Dermis blood vessel endothelial cell (primary cell): ENCODE results near the gene PDE10A. TPM values are rescaled to one million over a fixed set of nuclear protein-coding genes. Genes with fewer than 3 reads are reported as not detected.

Source experiments
- DNase-seq: peaks from one replicate; pipeline ENCODE4 v3.0.0; 2010
- total RNA-seq: library from RNA; depleted of rRNA; stranded (reverse); fragments of >200 nt; gene quantifications from 2 replicates; pipeline ENCODE4 v1.2.3, GENCODE V29; 2014

PDE10A gene
- total RNA-seq, 1 donor from 2014 or later: 9.7 TPM

DNA sequence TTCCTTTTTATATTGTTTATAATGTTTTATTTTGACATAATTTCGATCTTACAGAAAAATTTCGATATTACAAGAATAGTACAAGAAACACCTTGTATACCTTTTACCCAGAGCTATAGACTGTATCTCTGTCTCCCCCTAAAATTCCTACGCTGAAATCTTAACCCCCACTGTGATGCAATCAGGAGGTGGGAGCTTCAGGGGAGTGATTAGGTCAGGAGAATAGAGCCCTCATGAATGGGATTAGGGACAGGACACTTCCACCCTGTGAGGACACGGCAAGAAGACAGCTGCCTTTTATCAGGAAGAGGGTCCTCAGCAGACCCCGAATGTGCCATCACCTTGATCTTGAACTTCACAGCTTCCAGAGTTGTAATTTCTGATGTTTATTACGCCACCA, 204.9 kb downstream of the PDE10A start:
- no peak for DNase-seq

DNA sequence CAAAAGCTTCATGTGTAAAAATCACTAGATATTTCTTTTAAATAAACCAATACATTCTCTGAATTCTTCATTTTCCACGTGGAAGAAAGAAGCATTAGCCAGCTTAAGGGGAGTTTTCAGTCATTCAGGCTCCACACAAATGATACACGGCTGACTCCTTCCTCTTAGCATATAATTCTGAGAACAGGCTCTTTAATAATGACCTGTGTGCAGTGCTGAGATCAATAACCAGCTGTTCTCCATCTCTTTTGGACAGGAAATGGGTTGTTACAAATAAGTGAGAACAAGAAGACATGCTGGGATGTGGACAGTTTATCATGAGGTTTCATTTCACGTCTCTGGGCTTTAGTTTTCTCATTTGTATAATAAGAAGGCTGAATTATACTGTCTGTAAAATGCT, 206.8 kb downstream of the PDE10A start:
- peak; percentile 18 for DNase-seq

DNA sequence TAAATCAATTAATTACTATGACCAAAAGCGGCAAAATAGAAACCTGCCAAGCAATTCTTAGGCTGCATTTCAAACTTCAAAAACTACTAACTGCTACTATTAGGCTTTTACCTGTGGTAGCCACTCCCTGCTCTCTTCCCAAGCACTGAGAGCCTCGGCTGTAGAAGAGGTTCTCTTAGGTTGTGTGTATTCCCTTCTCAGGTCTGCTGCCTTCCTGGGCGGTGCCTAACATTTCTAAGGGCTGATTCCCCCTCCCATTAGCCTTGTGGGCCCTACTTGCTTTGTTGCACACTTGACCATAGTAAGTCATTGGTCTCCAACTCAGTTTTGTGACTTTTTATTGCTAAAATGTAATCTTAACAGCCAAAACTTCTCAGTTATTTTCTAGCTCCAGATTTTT, 207.6 kb downstream of the PDE10A start:
- DNase-seq: no peak

DNA sequence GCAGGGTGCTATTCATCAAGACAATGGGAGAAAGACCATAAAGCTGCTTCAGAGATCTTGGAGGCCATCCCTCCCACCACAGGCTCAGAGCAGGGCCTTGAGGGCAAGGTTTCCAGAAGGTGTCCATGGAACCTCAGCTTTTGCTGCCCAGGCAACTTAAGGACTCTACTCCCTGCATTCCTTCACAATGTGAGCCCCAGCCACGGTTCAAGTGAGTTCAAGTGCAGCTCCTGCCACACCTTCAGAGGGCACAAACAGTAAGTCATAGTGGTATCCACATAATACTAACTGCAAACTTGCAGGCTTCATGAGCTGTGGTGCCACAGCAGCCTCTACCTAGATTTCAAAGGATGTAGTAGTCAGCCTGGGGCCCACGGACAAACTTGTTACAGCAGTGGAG, 209.6 kb downstream of the PDE10A start:
- no peak for DNase-seq

DNA sequence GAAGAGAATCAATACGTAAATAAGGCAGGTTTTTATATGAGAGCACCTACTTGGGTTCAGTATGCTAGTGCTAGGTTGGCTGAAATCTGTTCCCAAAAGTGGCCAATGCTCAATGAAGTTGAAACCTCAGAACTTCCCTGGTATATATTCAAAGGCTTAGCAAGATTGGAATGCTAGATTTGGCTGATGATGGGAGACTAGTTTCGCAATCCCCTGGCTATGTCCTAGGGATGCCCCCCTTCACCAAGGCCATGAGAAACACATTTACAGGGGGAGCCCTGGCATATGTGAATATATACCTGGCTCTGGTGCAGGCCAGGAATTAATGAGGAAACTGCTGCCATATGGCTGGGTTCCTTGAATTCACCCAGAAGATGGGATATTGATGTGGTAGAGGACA, 211.2 kb downstream of the PDE10A start:
- DNase-seq: no peak

DNA sequence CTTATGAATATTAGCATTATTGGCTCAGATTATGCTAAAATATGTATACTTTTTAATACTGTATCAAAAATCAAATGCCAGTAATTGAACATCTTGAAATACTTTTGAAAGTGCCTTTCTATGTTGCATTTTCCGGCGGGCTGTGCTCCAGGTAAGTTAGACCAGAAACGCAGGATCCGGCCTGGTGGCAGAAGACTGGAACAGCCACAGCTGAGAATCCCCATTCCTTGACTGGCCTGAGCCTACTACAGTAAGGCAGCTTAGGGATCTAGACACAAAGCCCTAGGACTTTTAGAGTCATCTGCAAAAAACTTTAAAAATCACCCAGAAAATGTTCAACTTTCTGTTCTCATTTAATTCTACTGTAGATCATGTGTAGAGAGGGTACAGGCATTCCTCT, 214.8 kb downstream of the PDE10A start:
- DNase-seq: no peak

DNA sequence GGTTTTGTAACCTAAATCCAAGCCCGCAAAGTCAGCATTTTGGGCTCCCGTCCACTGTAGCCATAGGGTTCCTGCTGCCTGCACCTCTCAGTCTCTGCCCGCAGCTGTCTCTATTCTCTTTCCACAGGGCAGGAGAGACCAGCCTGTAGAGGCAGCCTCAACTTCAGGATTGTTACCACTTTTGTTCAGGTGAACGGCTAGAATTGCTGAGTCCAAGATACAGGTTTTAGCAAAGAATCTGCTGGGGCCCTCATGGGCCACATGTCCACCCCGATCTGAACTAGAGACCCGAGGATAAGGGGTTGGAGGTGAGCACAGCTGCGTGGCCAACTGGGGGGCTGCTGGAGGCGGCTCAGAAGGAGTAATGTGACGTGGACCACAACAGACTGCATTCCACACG, 215.9 kb downstream of the PDE10A start:
- DNase-seq: no peak

DNA sequence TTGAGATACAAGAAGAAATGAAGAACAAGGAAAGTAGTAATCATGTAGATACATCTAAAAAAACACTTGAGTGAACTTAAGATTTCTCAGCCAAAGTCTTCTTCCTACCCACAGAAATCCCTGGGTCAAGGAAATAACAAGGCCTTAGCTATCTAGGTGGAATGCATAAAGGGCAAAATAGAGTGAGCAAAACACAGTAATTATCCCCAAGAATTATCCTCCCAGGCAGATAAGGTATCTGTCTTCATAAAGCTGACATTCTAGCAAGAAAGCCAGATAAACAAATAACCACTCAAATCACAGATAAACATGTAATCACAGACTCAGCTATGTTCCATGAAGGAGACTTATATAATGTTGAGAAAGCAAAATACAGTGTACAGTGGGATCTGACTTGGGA, 216.7 kb downstream of the PDE10A start:
- no peak for DNase-seq

DNA sequence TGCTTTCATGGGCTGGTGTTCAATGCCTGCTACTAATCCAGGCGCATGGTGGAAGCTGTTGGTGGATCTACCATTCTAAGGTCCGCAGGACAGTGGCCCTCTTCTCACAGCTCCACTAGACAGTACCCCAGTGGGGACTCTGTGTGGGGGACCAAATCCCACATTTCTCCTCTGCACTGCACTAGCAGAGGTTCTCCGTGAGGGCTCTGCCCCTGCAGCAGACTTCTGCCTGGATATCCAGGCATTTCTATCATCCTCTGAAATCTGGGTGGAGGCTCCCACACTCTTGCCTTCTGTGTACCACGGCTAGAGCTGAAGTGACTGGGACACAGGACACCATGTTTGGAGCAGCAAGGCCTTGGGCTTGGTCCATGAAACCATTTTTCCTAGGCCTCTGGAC, 219.6 kb downstream of the PDE10A start:
- DNase-seq: no peak

DNA sequence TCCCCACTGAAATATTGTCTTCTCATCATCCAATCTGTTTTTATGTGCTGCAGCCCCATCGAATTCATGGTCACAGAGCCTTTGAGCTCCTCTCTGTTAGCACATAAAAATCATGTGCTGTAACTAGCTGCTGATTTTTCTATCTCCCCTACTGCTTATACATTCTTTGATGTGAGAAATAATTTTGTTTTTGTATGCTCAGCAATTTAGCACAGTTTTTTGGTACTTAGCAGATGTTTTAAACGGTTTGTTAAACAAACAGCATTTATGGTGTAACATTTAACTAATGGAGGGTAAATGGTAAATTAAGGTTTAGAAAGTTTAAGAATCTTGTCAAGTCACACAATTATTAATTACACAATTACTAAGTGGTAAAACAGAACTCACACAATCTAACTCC, 221.9 kb downstream of the PDE10A start:
- no peak for DNase-seq

DNA sequence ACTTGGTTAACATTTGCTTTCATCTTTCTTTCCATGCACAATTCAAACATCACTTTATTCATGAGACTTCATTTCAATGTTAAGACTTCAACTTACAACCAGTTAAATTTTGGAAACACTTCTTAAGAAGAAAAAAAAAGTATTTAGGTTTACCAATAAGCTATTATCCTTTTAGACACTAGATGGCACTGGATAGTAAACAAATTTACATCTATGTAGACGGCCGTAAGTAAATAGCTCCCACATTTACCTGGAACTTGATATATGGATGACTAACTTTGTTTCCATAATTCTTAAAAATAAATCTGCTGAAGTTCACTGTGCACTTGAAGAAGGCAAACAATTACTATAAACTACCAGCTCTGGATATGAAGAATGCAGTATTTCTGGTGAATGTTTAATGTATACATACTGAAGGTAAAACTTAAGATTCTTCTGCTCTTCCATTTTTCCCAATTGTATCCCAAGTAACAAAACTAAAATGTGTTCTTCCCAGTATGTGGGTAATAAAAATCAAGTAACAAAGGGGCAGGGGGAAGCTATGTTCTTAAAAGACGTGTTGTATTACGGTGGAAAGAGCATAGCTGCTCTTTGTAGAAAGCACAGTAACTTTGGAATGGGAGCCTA, 223.0 kb downstream of the PDE10A start:
- peak; percentile 84 for DNase-seq

DNA sequence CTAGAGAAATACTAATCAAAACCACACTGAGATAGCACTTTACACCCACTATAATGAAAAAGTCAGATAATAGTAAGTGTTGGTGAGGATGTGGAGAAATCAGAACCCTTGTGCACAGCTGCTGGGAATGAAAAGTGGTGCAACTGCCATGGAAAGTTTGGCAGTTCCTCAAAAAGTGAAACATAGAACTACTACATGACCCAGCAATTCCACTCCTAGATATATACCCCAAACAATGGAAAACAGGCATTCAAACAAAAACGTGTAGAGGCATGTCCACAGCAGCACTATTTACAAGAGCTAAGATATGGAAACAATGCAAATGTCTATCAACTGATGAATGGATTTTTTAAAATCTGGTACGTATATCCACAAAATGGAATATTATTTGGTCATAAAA, 236.1 kb downstream of the PDE10A start:
- DNase-seq: no peak

DNA sequence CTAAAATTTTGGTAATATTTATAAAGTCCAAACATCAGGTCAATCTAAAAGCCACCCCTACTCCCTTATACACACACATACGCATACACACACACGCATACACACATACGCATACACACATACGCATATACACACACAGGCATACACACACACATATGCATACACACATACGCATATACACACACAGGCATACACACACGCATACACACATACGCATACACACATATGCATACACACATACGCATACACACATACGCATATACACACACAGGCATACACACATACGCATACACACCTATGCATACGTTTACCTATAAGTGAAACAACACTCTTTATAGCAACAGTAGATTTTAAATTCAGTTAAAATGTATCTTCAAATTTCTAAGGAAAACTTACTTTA, 240.8 kb downstream of the PDE10A start:
- DNase-seq: no peak

DNA sequence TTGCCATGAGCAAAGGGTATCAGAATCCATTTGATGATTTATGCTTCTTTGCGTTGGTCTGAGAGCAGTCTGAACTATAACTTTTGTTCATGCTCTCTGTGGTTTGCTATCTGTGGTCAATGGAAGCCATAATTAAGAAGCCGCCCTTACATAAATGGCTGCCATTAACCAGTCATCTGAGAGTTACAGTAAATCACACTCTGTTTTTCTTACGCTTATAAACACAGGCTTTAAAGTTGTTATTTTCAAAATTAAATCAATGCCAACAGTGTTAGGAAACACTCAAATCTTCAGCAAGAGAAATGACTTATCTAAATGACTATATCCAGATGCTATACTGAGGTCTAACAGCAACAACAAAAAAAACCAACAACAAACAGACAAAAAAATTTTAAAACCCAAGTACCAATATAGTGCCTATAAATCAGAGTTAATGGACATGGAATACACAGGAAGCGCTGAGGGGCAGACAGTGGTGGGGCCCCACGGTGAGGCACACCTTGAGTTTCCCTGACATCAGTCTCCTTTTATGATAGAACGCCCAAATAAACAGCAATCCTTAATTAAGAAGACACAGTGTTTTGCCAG, 245.7 kb downstream of the PDE10A start:
- DNase-seq: no peak

DNA sequence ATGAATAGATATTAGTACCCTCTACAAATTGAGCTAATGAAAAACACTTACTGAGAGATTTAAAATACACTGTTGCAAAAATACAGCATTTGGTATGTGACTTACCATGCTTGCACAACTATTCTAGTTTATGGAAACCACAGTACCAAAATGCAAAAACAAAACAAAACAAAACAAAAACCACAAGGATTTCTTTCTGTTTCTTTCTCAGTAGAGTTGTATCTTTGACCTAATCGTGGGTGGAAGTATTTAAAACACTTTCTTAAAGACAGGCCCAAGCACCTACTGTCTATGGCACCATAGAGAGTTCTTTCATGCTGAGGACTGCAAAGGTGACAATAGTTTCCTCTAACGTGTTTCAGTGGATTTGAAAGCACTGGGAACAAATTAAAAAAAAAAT, 258.3 kb downstream of the PDE10A start:
- no peak for DNase-seq

DNA sequence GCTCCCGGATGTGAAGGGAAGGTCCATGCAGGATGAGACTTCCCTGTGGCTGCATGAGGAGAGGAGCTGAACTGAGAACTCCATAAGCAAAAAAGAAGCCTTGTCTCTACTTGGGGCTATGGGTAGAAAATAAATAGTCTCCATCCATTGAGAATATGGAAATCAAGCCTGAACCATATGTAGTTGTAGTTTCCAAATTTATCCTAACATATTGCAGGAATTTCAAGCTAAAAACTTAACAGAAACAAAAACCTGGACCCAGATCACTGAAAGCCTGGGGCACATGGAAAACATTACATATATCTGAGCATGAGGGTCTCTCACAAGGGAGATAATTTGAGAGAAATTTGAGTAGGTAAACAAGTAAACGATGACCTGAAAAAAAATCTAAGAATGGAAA, 258.7 kb downstream of the PDE10A start:
- no peak for DNase-seq

DNA sequence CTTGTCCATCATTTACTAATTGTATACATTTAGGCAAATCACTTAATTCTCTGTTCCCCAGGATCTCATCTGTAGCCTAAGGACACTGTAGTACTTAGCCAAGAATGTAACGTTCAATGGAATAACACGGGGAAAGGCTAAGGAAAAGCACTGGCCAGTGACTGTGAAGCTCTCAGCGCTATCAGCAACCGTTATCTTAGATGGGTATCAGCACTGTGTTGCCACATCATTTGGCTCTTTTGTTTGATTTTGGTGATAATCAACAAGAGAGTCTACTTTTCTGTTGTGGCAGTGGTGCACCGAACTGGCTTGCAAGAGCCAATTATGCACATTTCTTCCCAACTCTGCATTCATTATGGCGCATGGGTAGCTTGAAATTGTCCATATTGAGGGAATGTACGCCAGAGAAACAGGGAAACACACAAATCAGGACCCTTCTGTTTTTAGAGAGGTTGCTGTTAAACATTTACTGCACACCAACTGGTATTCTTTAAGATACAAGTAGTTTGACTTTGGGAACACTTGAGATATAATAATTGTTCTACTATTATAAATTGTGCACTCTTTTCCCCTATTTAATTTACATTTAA, 259.9 kb downstream of the PDE10A start:
- no peak for DNase-seq

DNA sequence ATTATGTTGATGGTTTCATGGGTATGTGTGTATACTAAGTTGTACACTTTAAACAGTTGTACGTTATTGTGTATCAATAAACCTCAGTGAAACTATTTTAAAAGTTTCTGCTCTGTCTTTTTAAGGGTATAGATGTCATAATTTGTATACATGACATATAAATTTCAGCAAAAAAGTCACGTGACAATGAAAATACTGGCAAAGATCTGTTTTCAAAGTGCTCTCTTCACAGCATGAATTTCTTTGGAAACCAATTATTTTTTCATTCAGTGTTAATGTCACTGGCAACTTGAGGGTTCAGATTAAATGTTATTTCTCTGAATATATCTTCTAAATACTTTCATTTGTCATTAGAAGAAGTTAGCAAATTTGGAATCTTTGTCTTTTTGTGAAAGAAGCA, 261.9 kb downstream of the PDE10A start:
- no peak for DNase-seq

DNA sequence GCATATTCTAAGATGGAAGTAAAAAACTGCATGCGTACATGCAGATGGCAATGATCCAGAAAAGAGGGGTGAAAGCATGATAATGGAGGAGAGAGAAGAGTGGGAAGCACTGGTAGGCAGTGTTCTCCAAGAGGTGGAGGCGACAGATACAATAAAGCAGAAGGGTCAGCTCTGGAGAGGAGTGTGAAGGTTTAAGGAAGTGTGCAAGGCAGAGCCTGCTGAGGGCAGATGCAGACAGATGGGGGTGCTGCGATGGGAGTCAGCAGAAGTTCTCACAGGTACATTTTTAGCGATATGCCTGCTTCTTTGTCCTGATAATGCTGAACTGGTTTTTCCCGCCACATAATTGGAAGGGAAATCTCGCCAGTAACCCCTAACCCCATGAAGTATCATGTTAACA, 272.6 kb downstream of the PDE10A start:
- DNase-seq: no peak

DNA sequence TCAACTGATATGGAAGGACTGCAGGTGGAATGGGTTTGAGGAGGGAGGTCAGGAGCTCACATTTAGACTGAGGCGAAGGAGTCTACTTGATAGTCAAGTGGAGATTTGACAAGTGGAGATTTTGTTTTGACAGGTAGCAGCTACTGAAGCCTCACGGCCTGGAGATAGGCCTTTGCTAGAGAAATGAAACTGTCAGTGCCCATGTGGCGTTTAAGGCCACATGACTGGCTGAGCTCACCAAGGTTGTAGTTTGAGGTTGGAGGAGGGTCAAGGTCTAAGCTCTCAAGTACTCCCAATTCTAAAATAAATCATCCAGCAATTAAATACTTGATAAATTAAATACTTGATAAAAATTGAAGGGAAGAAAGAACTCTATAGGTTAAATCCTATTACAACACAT, 273.5 kb downstream of the PDE10A start:
- DNase-seq: no peak

DNA sequence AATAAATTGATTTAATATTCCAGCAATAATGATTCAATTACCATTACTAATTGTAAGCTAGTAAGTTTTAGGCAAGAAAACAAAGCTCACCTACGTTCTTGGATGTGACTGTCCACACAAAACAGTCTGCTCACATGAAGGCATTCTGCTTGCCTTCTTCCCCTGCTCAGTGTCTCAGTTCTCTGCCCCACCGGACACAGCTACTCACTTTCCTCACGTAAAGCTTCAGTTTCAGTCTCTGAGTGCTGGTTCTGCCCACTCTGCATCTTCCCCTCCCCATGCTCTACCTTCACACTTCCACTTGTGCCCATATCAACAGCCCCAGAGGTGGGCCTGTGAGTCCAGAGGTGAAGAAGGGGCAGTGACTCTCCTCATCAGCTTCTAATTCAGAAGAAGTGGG, 279.7 kb downstream of the PDE10A start:
- no peak for DNase-seq

DNA sequence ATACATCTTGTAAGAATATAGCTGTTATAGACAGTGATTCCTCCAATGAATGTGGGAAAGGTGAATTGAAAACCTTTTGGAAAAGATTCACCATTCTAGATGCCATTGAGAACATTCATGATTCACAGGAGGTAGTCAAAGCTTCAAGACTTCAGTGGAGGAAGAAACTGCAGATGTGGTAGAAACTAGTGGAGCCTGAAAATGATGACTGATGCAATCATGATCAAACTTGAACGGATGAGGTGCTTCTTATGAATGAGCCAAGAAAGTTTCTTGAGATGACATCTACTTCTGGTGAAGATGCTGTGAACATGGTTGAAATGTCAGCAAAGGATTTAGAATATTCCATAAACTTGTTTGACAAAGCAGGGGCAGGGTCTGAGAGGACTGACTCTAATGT, 286.9 kb downstream of the PDE10A start:
- no peak for DNase-seq

DNA sequence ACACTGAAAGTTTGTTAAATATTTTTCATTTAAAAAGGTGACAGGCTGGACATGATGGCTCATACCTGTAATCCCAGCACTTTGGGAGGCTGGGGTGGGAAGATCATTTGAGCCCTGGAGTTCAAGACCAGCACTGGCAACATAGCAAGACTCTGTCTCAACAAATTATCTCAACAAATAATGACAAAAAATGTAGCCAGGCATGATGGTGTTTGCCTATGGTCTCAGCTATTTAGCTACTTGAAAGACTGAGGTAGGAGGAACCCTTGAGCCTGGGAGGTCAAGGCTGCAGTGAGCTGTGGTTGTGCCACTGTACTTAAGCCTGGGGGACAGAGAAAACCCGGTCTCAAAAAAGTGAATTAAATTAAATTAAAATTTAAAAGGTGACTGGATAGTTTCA, 297.7 kb downstream of the PDE10A start:
- DNase-seq: no peak

DNA sequence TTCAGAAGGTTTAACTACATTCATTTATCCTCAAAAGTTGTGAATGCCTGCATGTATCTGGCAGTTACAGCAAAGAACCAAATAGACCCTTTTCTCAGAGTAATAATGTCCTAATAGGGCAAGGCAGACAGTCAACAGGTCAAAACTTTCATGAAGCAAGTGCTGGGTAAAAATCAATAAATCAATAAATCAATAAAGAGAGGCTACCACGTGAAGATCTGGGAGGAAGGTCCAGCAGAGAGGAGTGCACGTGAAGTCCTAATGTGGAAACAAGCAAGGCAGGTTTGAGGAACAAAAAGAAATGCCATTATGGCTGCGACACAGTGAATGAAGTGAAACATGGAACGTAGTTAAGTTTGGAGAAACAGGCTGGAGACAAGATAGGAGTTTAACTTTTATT, 317.3 kb downstream of the PDE10A start:
- no peak for DNase-seq

DNA sequence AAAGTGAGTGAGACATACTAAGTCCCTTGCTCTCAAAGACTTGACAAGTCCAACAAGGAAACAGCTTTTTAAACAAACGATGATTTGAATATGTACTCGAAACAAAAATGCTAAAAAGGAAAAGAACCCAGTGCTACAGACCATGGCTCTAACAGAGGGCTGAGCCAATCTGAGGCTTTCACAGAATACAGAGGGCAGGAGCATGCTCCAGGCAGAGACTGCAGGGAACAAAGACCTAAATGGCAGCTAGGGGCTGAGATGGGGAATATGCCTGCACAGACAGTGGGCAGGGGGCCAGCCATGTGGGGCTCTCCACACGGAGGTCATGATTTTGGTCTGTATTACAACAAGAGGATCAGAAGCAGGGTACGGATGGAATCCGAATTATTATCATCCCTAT, 322.5 kb downstream of the PDE10A start:
- DNase-seq: no peak
